GM23338 (cell line): Measurements from ENCODE around the gene UNC93A.

ENCODE experiments used
- CTCF ChIP-seq, 2 experiments: fragments of 200-600 bp in 1 of 2; sonication (generic) in 1 of 2; conservative IDR thresholded peaks; 2 replicates each; pipeline versions ENCODE4 v1.5.1 to v1.6.1; 2016 to 2017; ENCODE audit warnings: antibody characterized with exemption in 2 of 2, low read depth in 2 of 2, mild to moderate bottlenecking in 2 of 2, moderate library complexity in 1 of 2
- EZH2 ChIP-seq: fragments of 200-600 bp; sonication (generic); IDR thresholded peaks from one replicate; pipeline ENCODE4 v1.8.0; 2017; ENCODE audit warnings: antibody characterized with exemption, mild to moderate bottlenecking, low read depth; ENCODE audit not compliant: unreplicated experiment
- NANOG ChIP-seq: IDR thresholded peaks from 2 replicates; pipeline ENCODE4 v1.6.1; 2016; ENCODE audit warnings: antibody characterized with exemption, borderline replicate concordance
- POLR2AphosphoS5 ChIP-seq: IDR thresholded peaks from 2 replicates; pipeline ENCODE4 v1.6.1; 2016; ENCODE audit warnings: antibody characterized with exemption, low read depth

- TF ChIP-seq CTCF (conservative IDR thresholded peaks at IDR 0.05; ENCODE audit: low read depth in 2 of 2) (peak in 1 of 2 experiments; percentile 42; a peak in 2 of 4 replicates), EZH2 (no peak), NANOG (no peak), POLR2AphosphoS5 (no peak)
These were observed 47.5 kb downstream of the UNC93A start for GRCh38 chr6:167338541-167339117.
